ENCODE data around the gene KRTAP10-8.
"Not testable (repeated sequence)": the region's sequence is repeated elsewhere in the genome, so short reads cannot be mapped to it uniquely, and the experiment has no call there.

Gene KRTAP10-8

GRCh38 chr21:44623575-44623974, 11.7 kb downstream of the KRTAP10-8 start:
- DNase-seq: no peak

DNA sequence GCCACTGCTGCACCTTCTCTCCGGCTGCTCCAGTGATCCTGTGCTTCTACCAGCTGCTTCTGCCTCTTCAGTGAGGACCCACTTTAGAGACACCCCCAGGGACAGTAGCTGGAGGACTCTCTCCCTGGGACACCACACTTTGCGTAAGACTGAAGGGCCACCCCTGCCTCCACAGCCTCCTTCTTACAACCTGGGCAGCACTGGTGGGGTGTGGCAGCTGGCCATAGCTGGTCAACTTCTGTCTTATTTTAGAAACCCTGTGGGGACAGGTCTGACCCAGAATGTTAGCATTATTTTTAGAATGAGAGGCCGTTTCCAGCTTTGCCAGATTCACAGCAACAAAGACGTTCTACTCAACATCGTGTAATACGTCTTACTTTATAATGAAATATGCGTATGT, 13.9 kb downstream of the KRTAP10-8 start:
- no peak for DNase-seq

- no peak for DNase-seq
These were observed 14.4 kb downstream of the KRTAP10-8 start for GRCh38 chr21:44626262-44626661.

- no peak for DNase-seq
These were observed 14.8 kb downstream of the KRTAP10-8 start, which contains the start of gene KRTAP10-9 for GRCh38 chr21:44626673-44627143. KRTAP10-9 (plus strand) TSS chr21:44627093; CDS start chr21:44627172, 79 bp downstream.

DNA sequence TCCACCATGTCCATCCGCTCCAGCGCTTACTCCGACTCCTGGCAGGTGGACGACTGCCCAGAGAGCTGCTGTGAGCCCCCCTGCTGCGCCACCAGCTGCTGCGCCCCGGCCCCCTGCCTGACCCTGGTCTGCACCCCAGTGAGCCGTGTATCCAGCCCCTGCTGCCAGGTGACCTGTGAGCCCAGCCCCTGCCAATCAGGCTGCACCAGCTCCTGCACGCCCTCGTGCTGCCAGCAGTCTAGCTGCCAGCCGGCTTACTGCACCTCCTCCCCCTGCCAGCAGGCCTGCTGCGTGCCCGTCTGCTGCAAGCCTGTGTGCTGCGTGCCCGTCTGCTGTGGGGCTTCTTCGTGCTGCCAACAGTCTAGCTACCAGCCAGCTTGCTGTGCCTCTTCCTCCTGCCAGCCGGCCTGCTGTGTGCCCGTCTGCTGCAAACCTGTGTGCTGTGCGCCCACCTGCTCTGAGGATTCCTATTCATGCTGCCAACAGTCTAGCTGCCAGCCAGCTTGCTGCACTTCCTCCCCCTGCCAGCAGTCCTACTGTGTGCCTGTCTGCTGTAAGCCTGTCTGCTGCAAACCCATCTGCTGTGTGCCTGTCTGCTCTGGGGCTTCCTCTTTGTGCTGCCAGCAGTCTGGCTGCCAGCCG, 15.4 kb downstream of the KRTAP10-8 start:
- DNase-seq: not testable (repeated sequence)

GRCh38 chr21:44627831-44628233, 16.0 kb downstream of the KRTAP10-8 start:
- DNase-seq: not testable (repeated sequence)

GRCh38 chr21:44628707-44629391, 17.0 kb downstream of the KRTAP10-8 start:
- no peak for DNase-seq

DNA sequence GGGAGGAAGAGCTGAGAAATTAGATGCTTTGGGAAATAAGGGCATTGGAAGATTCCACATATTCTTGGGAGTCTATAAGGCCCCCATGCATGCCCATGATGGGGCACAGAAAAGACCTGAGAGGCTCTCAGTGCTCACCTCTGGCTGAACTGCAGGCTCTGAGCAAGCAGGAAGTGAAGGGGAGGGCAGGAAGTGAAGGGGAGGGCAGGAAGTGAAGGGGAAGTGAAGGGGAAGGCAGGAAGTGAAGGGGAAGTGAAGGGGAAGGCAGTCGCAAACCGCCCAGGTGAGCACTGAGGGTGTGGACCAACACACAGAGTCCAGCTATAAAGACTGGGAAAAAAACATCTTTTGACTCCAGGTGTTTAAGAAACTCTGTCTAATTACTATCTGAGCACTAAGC, 18.6 kb downstream of the KRTAP10-8 start:
- no peak for DNase-seq

DNA sequence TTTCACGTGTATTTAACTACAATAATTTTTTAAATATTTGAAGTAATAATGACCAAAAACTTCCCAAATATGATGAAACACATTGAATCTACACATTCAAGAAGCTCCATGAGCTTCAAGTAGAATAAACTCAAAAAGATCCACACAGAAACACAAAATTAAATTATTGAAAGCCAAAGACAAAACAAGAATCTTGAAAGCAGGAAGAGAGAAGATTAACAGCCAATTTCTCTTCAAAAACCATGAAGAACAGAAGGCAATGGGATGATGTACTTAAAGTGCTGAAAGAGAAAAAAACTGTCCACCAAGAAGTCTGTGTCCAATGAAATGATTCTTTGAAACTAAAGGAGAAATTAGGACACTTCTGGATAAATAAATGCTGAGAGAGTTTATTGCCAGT, 20.2 kb downstream of the KRTAP10-8 start:
- no peak for DNase-seq

GRCh38 chr21:44636209-44637017, 24.5 kb downstream of the KRTAP10-8 start:
- DNase-seq: no peak

DNA sequence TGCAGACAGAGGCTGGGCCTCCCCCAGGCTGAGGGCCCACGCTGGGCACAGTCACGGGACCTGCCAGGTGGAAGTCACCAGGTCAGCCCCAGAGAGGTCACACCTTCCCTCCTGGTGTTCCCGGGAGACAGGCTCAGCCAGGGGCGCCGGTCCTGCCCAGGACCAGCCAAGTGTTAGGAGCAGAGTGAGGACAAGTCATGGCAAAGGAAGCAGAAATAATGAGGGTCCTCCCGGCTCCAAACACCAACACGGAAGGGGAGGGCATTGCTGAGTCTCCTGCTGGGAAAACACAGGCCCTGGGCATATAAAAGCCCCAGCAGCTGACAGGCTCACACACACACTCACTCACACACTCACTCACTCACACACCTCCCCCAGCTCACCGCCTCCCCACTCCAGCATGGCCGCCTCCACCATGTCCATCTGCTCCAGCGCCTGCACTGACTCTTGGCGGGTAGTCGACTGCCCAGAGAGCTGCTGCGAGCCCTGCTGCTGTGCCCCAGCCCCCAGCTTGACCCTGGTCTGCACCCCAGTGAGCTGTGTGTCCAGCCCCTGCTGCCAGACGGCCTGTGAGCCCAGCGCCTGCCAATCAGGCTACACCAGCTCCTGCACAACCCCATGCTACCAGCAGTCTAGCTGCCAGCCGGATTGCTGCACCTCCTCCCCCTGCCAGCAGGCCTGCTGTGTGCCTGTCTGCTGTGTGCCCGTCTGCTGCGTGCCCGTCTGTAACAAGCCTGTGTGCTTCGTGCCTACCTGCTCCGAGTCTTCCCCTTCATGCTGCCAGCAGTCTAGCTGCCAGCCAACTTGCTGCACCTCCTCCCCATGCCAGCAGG, 25.4 kb downstream of the KRTAP10-8 start, which contains the start of gene KRTAP10-10:
Gene KRTAP10-10 (plus strand): TSS at position 339 of the 833 bp plus-strand sequence. CDS start 62 bp downstream, at position 401.
- DNase-seq: no peak

GRCh38 chr21:44637851-44638348, 26.0 kb downstream of the KRTAP10-8 start:
- not testable (repeated sequence) for DNase-seq

DNA sequence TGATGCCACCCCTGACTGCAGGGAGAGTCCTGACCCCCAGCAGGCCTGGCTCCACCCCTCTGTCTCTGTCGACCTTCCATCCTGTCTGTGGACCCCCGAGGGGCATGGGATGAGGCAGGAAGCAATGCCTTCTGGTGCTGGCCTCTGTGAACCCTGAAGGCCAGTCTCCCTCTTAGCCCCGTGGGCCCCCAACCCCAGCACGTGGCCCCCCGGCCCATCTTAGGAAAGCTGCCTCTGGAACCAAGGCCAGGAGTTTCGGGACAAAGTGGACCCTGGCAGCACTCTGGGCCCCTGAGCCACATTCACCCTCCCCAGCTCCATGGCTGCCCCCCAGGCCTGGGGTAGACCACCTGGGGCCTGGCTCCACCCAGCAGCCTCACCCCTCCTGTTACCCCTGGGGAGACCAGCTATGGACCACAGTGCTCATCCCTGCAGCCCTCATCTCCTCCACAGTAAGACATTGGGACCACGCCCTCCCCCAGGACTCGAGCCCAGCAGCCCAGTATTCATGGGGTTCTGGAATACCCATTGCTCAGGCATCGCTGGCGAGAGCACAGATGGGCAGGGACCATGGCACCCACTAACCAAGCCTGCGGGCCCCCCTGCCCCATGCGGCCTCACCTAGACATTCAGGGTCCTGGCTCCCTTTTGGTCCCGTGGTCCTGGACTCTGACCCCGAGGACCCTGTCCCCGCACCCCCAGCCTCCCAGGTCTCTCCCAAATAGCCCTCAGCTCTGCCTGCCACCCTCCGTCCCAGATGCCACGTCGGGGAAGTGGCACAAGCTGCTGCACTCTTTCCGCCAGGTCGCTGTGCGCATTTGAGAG, 26.8 kb downstream of the KRTAP10-8 start:
- DNase-seq: not testable (repeated sequence)

DNA sequence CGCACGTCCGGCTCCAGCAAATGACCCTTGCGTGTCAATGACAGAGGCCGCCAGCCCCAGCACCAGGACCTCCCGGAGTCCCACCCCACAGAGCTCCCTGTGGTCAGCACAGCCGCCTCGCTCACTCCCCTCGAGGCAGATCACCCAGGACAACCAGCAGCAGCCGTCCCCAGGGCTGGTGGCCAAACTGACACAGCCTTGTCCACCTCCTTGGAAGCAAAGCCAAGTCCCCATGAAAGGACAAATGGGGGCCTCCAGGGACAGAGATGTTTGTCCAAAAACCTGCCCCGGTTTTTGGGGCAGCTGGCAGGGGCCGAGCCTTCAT, 27.4 kb downstream of the KRTAP10-8 start:
- no peak for DNase-seq

- no peak for DNase-seq
These were observed 28.9 kb downstream of the KRTAP10-8 start for GRCh38 chr21:44640761-44641160.

DNA sequence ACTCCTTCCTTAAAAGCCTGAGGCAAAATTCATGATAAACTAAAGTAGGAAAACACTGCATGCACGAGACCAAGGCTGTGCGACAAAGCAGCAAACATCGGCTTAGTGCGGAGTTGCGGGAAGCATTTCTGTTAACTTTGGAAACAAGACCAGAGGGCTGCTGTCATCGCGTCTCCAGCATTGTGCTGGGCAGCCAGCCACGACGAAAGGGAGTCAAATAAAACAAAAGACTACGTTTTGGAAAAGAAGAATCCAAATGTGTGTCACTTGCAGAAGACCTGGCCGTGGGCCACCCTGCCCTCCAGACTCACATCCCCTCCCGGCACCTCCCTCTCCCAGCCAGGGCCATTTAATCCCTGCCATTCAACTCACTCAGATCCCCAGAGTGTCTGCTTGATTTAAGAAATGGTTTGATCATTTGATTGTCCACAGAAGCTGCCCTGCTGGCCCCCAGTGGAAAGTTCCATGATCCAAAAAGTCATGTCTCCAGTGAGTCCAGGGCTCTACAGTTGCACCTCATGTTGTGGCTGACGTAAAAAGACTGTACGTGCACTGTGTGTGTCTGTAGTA, 31.9 kb downstream of the KRTAP10-8 start:
- DNase-seq: no peak

DNA sequence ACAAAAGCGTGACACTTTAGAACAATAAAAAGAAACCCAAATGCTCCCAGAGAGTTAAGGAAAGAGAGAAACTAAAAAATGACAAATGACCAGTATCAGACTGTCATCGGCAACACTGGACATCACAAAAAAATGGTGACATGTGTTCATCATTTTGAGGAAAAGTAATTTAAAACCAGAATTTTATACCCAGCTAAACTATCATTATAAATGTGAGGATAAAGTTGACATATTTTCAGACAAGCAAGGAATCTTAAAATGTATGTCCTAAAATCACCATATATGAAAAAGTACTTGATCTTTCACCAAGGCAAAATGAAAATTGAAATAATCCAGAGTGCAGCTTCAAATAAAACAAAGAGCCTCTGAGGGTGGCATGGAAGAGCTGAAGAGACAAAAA, 33.0 kb downstream of the KRTAP10-8 start:
- no peak for DNase-seq

GRCh38 chr21:44646366-44647221, 34.7 kb downstream of the KRTAP10-8 start, which contains the start of gene KRTAP10-11:
KRTAP10-11 (plus strand) TSS chr21:44646414; CDS start chr21:44646459, 45 bp downstream.
- not testable (repeated sequence) for DNase-seq

DNA sequence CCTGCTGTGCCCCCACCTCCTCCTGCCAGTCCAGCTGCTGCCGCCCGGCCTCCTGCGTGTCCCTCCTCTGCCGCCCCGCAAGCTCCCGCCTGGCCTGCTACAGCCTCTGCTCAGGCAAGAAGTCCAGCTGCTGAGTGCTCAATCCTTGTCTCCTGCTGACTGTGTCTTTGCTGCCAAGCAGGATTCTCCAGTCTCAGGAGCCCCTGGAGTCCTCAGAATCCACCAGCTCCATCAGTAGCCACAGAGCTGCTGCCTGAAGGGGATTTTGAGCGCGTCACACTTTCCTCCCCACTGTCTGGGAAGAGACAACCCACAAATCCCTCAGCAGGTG, 35.3 kb downstream of the KRTAP10-8 start:
- no peak for DNase-seq

Measured in hematopoietic multipotent progenitor cell treated with erythropoietin and hydrocortisone succinate and interleukin-3 and kit ligand, for 6 days (in vitro differentiated cells).